ENCODE results near the gene TNS3. TPM values are rescaled to one million over a fixed set of nuclear protein-coding genes. Genes with fewer than 3 reads are reported as not detected.

TNS3 gene
- total and polyA plus RNA-seq, 10 donors = 17.7 to 247 (median 147) TPM

- Histone ChIP-seq H3K9me3 (no peaks in the 10 kb centered on the region), H3K27ac (peak overlapping the region in 3 of 8 donors; percentile 4 to 36 (median 15)), H3K36me3 (peaks cover 0 to 66% (median 20%) of the 10 kb centered on the region in 6 donors), H3K27me3 (replicated peaks in 1 of 7) (no peaks in the 10 kb centered on the region), H3K4me3 (no peak overlapping the region), H3K4me1 (peaks cover 0 to 27% (median 5%) of the 10 kb centered on the region in 6 donors)
- TF ChIP-seq POLR2A (IDR thresholded peaks at IDR 0.05) (no peak), CTCF (IDR thresholded peaks at IDR 0.05 in 8 of 11, conservative IDR thresholded peaks at IDR 0.05 in 3 of 11) (no peak), POLR2AphosphoS5 (IDR thresholded peaks at IDR 0.05) (no peak)
- 79 to 86% (median 83%) methylated on average over 5 of the region's 5 CpGs for WGBS, 5 donors
- intact Hi-C loops (cut with DNase I; ENCODE audit: low total_unique reads) = no loop called here
- DNase-seq = no peak
These were observed 143.4 kb downstream of the TNS3 start for GRCh38 chr7:47438411-47439029.

DNA sequence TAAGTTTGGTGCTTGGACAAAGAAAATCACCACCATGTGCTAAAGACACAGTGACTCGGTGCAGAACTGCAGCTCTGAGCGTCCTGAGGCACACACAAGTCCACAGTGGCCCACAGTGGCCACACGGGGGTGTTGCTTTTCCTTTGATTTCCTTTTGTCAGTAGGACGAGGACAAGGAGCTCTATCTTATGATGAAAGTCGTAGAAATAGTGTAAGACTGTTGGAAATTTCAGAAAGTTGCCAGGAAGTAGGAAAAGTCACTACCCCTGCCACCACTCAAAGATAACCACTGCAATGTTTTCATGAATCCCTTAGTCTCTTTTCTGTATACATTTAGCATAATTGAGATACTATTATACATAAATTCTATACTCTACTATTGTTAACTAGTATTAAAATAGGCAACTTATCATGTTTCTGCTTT lies 146.0 kb downstream of the TNS3 start:
- H3K4me1 ChIP-seq = peaks cover 0 to 24% (median 7%) of the 10 kb centered on the region in 6 donors
- peaks cover 0 to 85% (median 25%) of the 10 kb centered on the region in 6 donors for H3K36me3 ChIP-seq
- WGBS, 5 donors = 38 to 55% (median 44%) methylated on average over 5 of the region's 5 CpGs
- intact Hi-C loops (cut with DNase I; ENCODE audit: low total_unique reads) = no loop called here
- no peaks in the 10 kb centered on the region for H3K27me3 ChIP-seq (replicated peaks in 1 of 7)
- H3K4me3 ChIP-seq = no peak overlapping the region
- TF ChIP-seq POLR2AphosphoS5 (IDR thresholded peaks at IDR 0.05) (peak in 1 of 3 donors; percentile 13), POLR2A (IDR thresholded peaks at IDR 0.05) (no peak), CTCF (IDR thresholded peaks at IDR 0.05 in 8 of 11, conservative IDR thresholded peaks at IDR 0.05 in 3 of 11) (peak in 10 of 11 experiments; percentile 27 to 69 (median 62))
- DNase-seq = no peak
- no peaks in the 10 kb centered on the region for H3K9me3 ChIP-seq
- H3K27ac ChIP-seq = peak overlapping the region in 3 of 8 donors; percentile 13 to 53 (median 13)

- H3K27me3 ChIP-seq (replicated peaks in 1 of 7) = no peaks in the 10 kb centered on the region
- WGBS, 5 donors = 72 to 90% (median 79%) methylated on average over 2 of the region's 2 CpGs
- H3K4me3 ChIP-seq = no peak overlapping the region
- H3K27ac ChIP-seq = peak overlapping the region in 6 of 8 donors; percentile 34 to 69 (median 57)
- peaks cover 0 to 24% (median 7%) of the 10 kb centered on the region in 6 donors for H3K4me1 ChIP-seq
- no peak for DNase-seq
- no peaks in the 10 kb centered on the region for H3K9me3 ChIP-seq
- H3K36me3 ChIP-seq = peaks cover 0 to 81% (median 18%) of the 10 kb centered on the region in 6 donors
- no peak for TF ChIP-seq POLR2A (IDR thresholded peaks at IDR 0.05)
- no peak for TF ChIP-seq POLR2AphosphoS5 (IDR thresholded peaks at IDR 0.05)
- no peak for TF ChIP-seq CTCF (IDR thresholded peaks at IDR 0.05 in 8 of 11, conservative IDR thresholded peaks at IDR 0.05 in 3 of 11)
- intact Hi-C loops (cut with DNase I; ENCODE audit: low total_unique reads) = no loop called here
These were observed 148.4 kb downstream of the TNS3 start for GRCh38 chr7:47433564-47433895.

- DNase-seq = no peak
- Histone ChIP-seq H3K9me3 (no peaks in the 10 kb centered on the region), H3K4me3 (no peak overlapping the region), H3K27me3 (replicated peaks in 1 of 7) (no peaks in the 10 kb centered on the region), H3K27ac (peak overlapping the region in 7 of 8 donors; percentile 34 to 69 (median 55)), H3K36me3 (peaks cover 0 to 81% (median 12%) of the 10 kb centered on the region in 6 donors), H3K4me1 (peaks cover 0 to 24% (median 7%) of the 10 kb centered on the region in 6 donors)
- TF ChIP-seq POLR2A (IDR thresholded peaks at IDR 0.05) (no peak), POLR2AphosphoS5 (IDR thresholded peaks at IDR 0.05) (peak in 2 of 3 donors; percentile 56 to 73)
- 73 to 89% (median 84%) methylated on average over 17 of the region's 17 CpGs for WGBS, 5 donors
- intact Hi-C loops (cut with DNase I; ENCODE audit: low total_unique reads) = no loop called here
These were observed 149.0 kb downstream of the TNS3 start for GRCh38 chr7:47432671-47433563.

Measured in spleen (tissue), 11 donors.